ENCODE measurements around the gene SLC12A2. TPM values are rescaled to one million over a fixed set of nuclear protein-coding genes. Genes with fewer than 3 reads are reported as not detected.

Gene SLC12A2
- total RNA-seq, 1 experiment from 2014 or later, result 85.2 TPM

DNA sequence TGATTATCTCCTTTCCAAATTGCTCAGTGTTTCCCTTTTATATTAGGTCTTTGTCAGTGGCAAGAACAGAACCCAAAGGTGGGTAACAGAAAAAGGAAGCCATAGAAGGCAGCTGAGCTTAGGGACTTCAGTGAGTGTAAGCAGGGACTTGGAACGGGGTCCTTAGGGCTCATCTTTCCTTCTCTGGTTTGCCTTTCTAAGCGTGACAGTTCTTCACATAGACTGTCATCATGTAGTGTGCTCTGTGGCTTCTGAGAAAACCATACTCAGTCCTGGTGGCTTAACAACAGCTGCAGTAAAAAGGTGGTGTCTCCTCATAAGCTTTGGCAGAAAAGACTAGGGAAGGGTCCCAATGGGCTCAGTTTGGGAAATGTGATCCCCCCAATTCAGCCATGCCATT, 108.8 kb downstream of the SLC12A2 start:
- H3K4me1 Mint-ChIP-seq (ENCODE audit: low read depth, unreplicated experiment), result no peaks in the 10 kb centered on the region
- H3K36me3 ChIP-seq (ENCODE audit: control insufficient read depth, insufficient read depth, low read length), result no peaks in the 10 kb centered on the region; the same call in 1 of the 2 replicates
- H3K4me3 Mint-ChIP-seq (ENCODE audit: unreplicated experiment), result no peak overlapping the region
- H3K27me3 Mint-ChIP-seq (ENCODE audit: insufficient read depth, unreplicated experiment), result no peaks in the 10 kb centered on the region
- H3K27ac Mint-ChIP-seq (ENCODE audit: unreplicated experiment), result no peak overlapping the region
- no TSS peak for BruUV-seq (replicated peaks)
- POLR2A ChIA-PET, result no interaction called here
- DNase-seq, result no peak
- no peak for TF ChIP-seq CTCF (IDR thresholded peaks at IDR 0.05; ENCODE audit: insufficient read depth in 1 of 2, low read depth in 1 of 2, low read length in 1 of 2, severe bottlenecking in 1 of 2, unreplicated experiment in 1 of 2)
- H3K36me3 Mint-ChIP-seq (ENCODE audit: insufficient read depth, unreplicated experiment), result peaks cover 40% of the 10 kb centered on the region
- intact Hi-C loops (cut with micrococcal nuclease; ENCODE audit: unreplicated experiment), result no loop called here
- no peaks in the 10 kb centered on the region for H3K9me3 ChIP-seq
- no peak overlapping the region for H3K4me3 ChIP-seq (ENCODE audit: low read depth, low read length)
- no peaks in the 10 kb centered on the region for H3K27me3 ChIP-seq (replicated peaks; ENCODE audit: control insufficient read depth, insufficient read depth, low read length)
- H3K9me3 Mint-ChIP-seq (ENCODE audit: unreplicated experiment), result no peaks in the 10 kb centered on the region
- CTCF ChIA-PET, result no interaction called here
- H3K4me1 ChIP-seq, result no peaks in the 10 kb centered on the region

DNA sequence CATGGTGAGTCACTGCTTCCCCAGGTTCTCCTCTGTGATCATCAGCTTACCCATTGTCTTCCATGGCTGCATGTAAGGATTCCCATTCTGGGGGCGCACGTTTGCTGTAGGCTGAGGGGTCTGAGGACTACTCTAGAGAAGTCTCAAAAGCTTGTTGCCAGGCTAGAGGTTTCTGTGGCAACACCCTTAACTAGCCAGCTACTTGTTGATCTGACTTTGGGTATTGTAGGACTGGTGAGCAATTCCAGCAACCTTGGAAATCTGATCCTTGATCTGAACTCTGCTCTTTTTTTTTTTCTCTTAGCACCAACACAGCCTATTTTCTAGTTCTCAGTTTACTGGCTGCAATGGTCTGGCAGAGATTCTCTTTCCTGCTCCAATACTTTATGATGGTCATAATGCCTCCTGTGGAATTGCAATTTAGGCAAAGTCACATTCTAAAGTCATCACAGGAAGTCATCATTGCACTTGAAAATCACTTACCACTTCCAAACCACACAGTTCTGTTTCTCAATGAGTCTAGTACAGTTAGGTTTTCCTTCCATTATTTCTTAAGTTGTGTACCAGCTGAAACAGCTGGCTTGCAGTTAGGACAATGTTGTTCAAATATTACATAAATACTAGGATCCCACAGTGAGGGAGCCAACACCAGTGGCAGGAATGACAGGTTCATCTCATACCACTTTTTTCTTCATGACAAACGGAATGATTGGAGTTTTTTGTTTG, 110.3 kb downstream of the SLC12A2 start:
- Mint-ChIP-seq H3K27me3 (ENCODE audit: insufficient read depth, unreplicated experiment) (no peaks in the 10 kb centered on the region), H3K36me3 (ENCODE audit: insufficient read depth, unreplicated experiment) (peaks cover 39% of the 10 kb centered on the region), H3K4me3 (ENCODE audit: unreplicated experiment) (no peak overlapping the region), H3K9me3 (ENCODE audit: unreplicated experiment) (no peaks in the 10 kb centered on the region), H3K4me1 (ENCODE audit: low read depth, unreplicated experiment) (peaks cover 8% of the 10 kb centered on the region), H3K27ac (ENCODE audit: unreplicated experiment) (peak overlapping the region; percentile 52)
- DNase-seq, result no peak
- Histone ChIP-seq H3K9me3 (no peaks in the 10 kb centered on the region), H3K27me3 (replicated peaks; ENCODE audit: control insufficient read depth, insufficient read depth, low read length) (no peaks in the 10 kb centered on the region), H3K36me3 (ENCODE audit: control insufficient read depth, insufficient read depth, low read length) (no peaks in the 10 kb centered on the region; the same call in 1 of the 2 replicates), H3K4me3 (ENCODE audit: low read depth, low read length) (no peak overlapping the region), H3K4me1 (peaks cover 2% of the 10 kb centered on the region; the same call in 1 of the 2 replicates)
- no peak for TF ChIP-seq CTCF (IDR thresholded peaks at IDR 0.05; ENCODE audit: insufficient read depth in 1 of 2, low read depth in 1 of 2, low read length in 1 of 2, severe bottlenecking in 1 of 2, unreplicated experiment in 1 of 2)
- intact Hi-C loops (cut with micrococcal nuclease; ENCODE audit: unreplicated experiment), result no loop called here
- ChIA-PET POLR2A (no interaction called here), CTCF (no interaction called here)
- no TSS peak for BruUV-seq (replicated peaks)

DNA sequence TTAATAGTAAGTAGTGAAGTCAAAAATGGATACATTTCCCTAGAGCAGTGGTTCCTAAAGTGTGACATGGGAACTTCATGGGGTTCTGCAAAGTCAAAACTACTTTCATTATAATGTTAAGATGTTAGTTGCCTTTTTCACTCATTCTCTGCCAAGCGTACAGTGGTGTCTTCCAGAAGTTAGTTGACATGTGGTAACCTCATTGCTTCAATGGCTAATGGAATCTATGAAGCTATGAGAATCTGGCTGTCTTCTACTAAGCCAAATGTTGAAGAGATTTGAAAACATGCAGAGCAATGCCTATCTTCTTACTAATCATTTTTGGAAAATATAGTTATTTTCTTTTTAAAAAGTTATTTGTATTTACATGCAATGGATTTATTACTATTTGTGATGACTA, 111.8 kb downstream of the SLC12A2 start:
- intact Hi-C loops (cut with micrococcal nuclease; ENCODE audit: unreplicated experiment), result no loop called here
- CTCF ChIA-PET, result no interaction called here
- no peak for TF ChIP-seq CTCF (IDR thresholded peaks at IDR 0.05; ENCODE audit: insufficient read depth in 1 of 2, low read depth in 1 of 2, low read length in 1 of 2, severe bottlenecking in 1 of 2, unreplicated experiment in 1 of 2)
- H3K9me3 ChIP-seq, result no peaks in the 10 kb centered on the region
- H3K4me3 ChIP-seq (ENCODE audit: low read depth, low read length), result no peak overlapping the region
- no peak overlapping the region for H3K4me3 Mint-ChIP-seq (ENCODE audit: unreplicated experiment)
- H3K36me3 ChIP-seq (ENCODE audit: control insufficient read depth, insufficient read depth, low read length), result no peaks in the 10 kb centered on the region; the same call in 1 of the 2 replicates
- H3K27me3 ChIP-seq (replicated peaks; ENCODE audit: control insufficient read depth, insufficient read depth, low read length), result no peaks in the 10 kb centered on the region
- DNase-seq, result no peak
- peaks cover 19% of the 10 kb centered on the region for H3K4me1 Mint-ChIP-seq (ENCODE audit: low read depth, unreplicated experiment)
- POLR2A ChIA-PET, result no interaction called here
- H3K27ac Mint-ChIP-seq (ENCODE audit: unreplicated experiment), result no peak overlapping the region
- H3K4me1 ChIP-seq, result peaks cover 12% of the 10 kb centered on the region
- no TSS peak for BruUV-seq (replicated peaks)
- H3K27me3 Mint-ChIP-seq (ENCODE audit: insufficient read depth, unreplicated experiment), result no peaks in the 10 kb centered on the region
- peaks cover 37% of the 10 kb centered on the region for H3K36me3 Mint-ChIP-seq (ENCODE audit: insufficient read depth, unreplicated experiment)
- no peaks in the 10 kb centered on the region for H3K9me3 Mint-ChIP-seq (ENCODE audit: unreplicated experiment)

Measured in Caco-2 (cell line).